ENCODE data around the gene ANKLE1. TPM values are rescaled to one million over a fixed set of nuclear protein-coding genes. Genes with fewer than 3 reads are reported as not detected.
"Not testable (repeated sequence)": the region's sequence is repeated elsewhere in the genome, so short reads cannot be mapped to it uniquely, and the experiment has no call there.

Gene ANKLE1
- total RNA-seq, 2 donors from 2014 or later = 1.2 TPM; not detected in 1

DNA sequence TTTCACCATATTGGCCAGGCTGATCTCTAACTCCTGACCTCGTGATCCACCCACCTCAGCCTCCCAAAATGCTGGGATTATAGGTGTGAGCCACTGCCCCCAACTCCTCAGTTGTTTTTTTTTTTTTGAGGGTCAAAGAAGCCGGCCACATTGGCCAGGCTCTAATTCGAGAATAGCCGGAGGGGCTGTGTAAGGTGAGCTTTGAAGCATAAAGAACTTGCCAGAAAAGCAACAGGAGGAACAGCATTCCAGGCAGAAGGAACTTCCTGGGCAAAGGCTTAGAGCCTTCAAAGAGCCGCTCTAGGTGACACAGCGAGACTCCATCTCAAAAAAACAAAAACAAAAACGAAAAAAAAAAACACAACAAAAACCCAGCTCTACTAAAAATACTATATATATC, 15.7 kb upstream of the ANKLE1 start:
- no peak overlapping the region for H3K27ac ChIP-seq
- no peaks in the 10 kb centered on the region for H3K9me3 ChIP-seq
- no peak overlapping the region for H3K4me3 ChIP-seq
- H3K27me3 ChIP-seq (replicated peaks; ENCODE audit: insufficient read depth) = no peaks in the 10 kb centered on the region
- H3K36me3 ChIP-seq = peaks cover 19% of the 10 kb centered on the region
- ATAC-seq (ENCODE audit: insufficient number of reproducible peaks, low FRiP score, low read depth) = no peak
- TF ChIP-seq, protein P1, sequence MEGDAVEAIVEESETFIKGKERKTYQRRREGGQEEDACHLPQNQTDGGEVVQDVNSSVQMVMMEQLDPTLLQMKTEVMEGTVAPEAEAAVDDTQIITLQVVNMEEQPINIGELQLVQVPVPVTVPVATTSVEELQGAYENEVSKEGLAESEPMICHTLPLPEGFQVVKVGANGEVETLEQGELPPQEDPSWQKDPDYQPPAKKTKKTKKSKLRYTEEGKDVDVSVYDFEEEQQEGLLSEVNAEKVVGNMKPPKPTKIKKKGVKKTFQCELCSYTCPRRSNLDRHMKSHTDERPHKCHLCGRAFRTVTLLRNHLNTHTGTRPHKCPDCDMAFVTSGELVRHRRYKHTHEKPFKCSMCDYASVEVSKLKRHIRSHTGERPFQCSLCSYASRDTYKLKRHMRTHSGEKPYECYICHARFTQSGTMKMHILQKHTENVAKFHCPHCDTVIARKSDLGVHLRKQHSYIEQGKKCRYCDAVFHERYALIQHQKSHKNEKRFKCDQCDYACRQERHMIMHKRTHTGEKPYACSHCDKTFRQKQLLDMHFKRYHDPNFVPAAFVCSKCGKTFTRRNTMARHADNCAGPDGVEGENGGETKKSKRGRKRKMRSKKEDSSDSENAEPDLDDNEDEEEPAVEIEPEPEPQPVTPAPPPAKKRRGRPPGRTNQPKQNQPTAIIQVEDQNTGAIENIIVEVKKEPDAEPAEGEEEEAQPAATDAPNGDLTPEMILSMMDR (IDR thresholded peaks at IDR 0.05) = no peak
- H3K4me1 ChIP-seq (ENCODE audit: control insufficient read depth in 1 of 2, low read depth in 2 of 2) = peaks cover 6 to 8% of the 10 kb centered on the region in 2 donors
- DNase-seq (ENCODE audit: low spot score) = no peak

DNA sequence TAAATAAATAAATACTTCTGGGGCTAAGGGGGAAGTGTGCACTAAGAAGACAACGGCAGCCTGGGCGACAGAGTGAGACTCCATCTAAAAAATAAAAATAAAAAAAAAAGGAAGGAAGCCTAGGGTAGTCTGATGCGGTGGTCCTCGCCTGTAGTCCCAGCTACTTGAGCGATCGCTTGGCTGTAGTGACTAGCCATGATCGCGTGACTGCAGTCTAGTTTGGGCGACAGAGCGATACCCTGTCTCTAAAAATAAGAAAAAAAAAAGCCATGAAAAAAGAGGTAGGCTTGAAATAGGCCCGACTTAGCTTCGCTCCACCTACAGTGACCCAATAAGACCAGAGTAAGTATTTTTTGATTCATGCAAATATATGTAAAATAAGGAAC, 15.1 kb upstream of the ANKLE1 start:
- DNase-seq (ENCODE audit: low spot score) (no peak), ATAC-seq (ENCODE audit: insufficient number of reproducible peaks, low FRiP score, low read depth) (no peak)
- Histone ChIP-seq H3K4me1 (ENCODE audit: control insufficient read depth in 1 of 2, low read depth in 2 of 2) (peaks cover 6 to 8% of the 10 kb centered on the region in 2 donors), H3K27me3 (replicated peaks; ENCODE audit: insufficient read depth) (no peaks in the 10 kb centered on the region), H3K4me3 (peak overlapping the region; percentile 46), H3K36me3 (peaks cover 22% of the 10 kb centered on the region), H3K27ac (peak overlapping the region in 1 of 2 donors; percentile 33), H3K9me3 (no peaks in the 10 kb centered on the region)
- TF ChIP-seq, protein P1 (IDR thresholded peaks at IDR 0.05) = no peak

DNA sequence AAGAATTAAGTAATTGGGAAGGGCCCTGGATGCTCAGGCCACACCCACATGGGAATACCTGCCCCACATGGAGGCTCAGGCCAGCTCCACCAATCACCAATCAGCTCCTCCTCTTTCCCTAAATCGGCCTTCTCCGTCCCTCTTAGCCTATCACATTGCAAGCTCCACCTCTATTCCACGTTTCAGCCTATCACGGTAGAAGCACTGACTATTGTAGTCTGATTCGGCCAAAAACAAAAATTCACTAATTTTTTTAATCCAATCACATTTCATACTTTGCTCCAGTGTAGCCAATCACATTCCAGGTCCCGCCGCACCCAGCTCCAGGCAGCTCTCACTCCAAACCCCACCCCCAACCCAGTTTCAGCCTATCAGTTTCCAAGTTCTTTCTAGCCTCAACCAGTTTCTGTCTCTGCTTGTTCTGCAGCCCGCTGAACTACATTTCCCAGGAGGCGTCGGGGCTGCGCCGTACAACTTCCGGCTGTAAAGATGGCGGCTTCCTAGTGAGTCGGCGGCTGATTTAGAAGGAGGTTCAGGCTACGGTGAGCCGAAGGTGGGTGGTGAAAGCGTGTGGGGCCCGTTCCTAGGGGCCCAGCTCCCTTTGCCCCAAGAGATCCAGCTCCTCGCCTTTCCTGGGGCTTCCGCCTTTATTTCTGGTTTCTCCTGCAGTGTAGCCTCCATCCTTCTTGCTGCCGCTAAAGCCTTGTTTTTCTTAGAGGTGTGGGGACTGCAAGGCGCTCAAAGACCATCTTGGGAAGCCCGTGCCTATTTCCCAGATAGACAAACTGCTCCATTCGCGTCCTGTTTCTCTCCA, 14.5 kb upstream of the ANKLE1 start, which contains the start of gene BABAM1:
Gene BABAM1, plus strand, starts transcription at position 469 of the 814 bp plus-strand sequence. CDS start 1,364 bp downstream, outside the sequence.
- Histone ChIP-seq H3K9me3 (no peaks in the 10 kb centered on the region), H3K4me1 (ENCODE audit: control insufficient read depth in 1 of 2, low read depth in 2 of 2) (peaks cover 6 to 8% of the 10 kb centered on the region in 2 donors), H3K4me3 (peak within 1 kb of the TSS; percentile 78), H3K27me3 (replicated peaks; ENCODE audit: insufficient read depth) (no peaks in the 10 kb centered on the region), H3K36me3 (peaks cover 26% of the 10 kb centered on the region), H3K27ac (peak within 1 kb of the TSS; percentile 51 to 65)
- DNase-seq (ENCODE audit: low spot score) (peak; percentile 97), ATAC-seq (ENCODE audit: insufficient number of reproducible peaks, low FRiP score, low read depth) (peak; percentile 98)
- TF ChIP-seq, protein P1 (IDR thresholded peaks at IDR 0.05) = no peak

DNA sequence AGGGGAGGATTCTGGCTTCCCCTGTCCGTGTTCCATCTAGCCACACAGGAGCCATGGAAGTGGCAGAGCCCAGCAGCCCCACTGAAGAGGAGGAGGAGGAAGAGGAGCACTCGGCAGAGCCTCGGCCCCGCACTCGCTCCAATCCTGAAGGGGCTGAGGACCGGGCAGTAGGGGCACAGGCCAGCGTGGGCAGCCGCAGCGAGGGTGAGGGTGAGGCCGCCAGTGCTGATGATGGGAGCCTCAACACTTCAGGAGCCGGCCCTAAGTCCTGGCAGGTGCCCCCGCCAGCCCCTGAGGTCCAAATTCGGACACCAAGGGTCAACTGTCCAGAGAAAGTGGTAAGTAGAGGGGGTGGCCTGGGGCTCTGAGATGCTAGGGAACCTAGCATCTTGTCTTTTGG, 12.9 kb upstream of the ANKLE1 start:
- Histone ChIP-seq H3K4me3 (no peak overlapping the region), H3K4me1 (ENCODE audit: control insufficient read depth in 1 of 2, low read depth in 2 of 2) (peaks cover 6 to 8% of the 10 kb centered on the region in 2 donors), H3K27ac (no peak overlapping the region), H3K9me3 (no peaks in the 10 kb centered on the region), H3K27me3 (replicated peaks; ENCODE audit: insufficient read depth) (no peaks in the 10 kb centered on the region), H3K36me3 (peaks cover 37% of the 10 kb centered on the region)
- TF ChIP-seq, protein P1 (IDR thresholded peaks at IDR 0.05) = no peak
- no peak for DNase-seq (ENCODE audit: low spot score)
- no peak for ATAC-seq (ENCODE audit: insufficient number of reproducible peaks, low FRiP score, low read depth)

DNA sequence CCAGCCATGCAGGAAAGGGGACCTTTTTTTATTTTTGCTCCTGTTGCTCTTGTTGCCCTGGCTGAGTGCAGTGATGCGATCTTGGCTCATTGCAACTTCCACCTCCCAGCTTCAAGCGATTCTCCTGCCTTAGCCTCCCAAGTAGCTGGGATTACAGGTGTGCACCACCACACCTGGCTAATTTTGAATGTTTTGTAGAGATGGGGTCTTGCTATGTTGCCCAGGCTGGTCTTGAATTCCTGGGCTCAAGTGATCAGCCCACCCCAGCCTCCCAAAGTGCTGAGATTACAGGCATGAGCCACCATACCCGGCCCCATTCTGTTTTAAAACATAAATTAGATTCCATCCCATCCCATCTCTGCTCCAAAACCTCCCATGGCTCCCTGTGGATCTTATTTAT, 6.8 kb upstream of the ANKLE1 start:
- H3K36me3 ChIP-seq = peaks cover 67% of the 10 kb centered on the region
- not testable (repeated sequence) for H3K9me3 ChIP-seq; H3K27me3 ChIP-seq (replicated peaks; ENCODE audit: insufficient read depth); ATAC-seq (ENCODE audit: insufficient number of reproducible peaks, low FRiP score, low read depth); DNase-seq (ENCODE audit: low spot score); H3K27ac ChIP-seq; H3K4me1 ChIP-seq (ENCODE audit: control insufficient read depth in 1 of 2, low read depth in 2 of 2); H3K4me3 ChIP-seq

Measured in thoracic aorta (tissue), 2 donors.